NCI-H1436 (cell line): ENCODE measurements around the gene KLHL3.

Experiments
- DNase-seq: peaks from one replicate; lab custom pipeline; 2025; lab: John Stamatoyannopoulos, UW

The KLHL3 gene

GRCh38 chr5:137610598-137610997, 125.3 kb downstream of the KLHL3 start:
- no peak for DNase-seq

GRCh38 chr5:137609127-137609526, 126.8 kb downstream of the KLHL3 start:
- DNase-seq: no peak

- DNase-seq: no peak
Observed at GRCh38 chr5:137607771-137608170, 128.1 kb downstream of the KLHL3 start.

GRCh38 chr5:137606401-137606800, 129.5 kb downstream of the KLHL3 start:
- no peak for DNase-seq

GRCh38 chr5:137605411-137605810, 130.5 kb downstream of the KLHL3 start:
- peak; percentile 43 for DNase-seq

- peak; percentile 58 for DNase-seq
Observed at GRCh38 chr5:137604348-137605095, 131.4 kb downstream of the KLHL3 start.

GRCh38 chr5:137603891-137604290, 132.0 kb downstream of the KLHL3 start:
- no peak for DNase-seq

- DNase-seq: no peak
Observed at GRCh38 chr5:137603356-137603755, 132.5 kb downstream of the KLHL3 start.

GRCh38 chr5:137602721-137603273, 133.1 kb downstream of the KLHL3 start:
- no peak for DNase-seq

GRCh38 chr5:137600721-137601360, 135.0 kb downstream of the KLHL3 start:
- no peak for DNase-seq

GRCh38 chr5:137599457-137599856, 136.4 kb downstream of the KLHL3 start:
- DNase-seq: no peak

- DNase-seq: no peak
Observed at GRCh38 chr5:137598399-137598798, 137.5 kb downstream of the KLHL3 start.

- no peak for DNase-seq
Observed at GRCh38 chr5:137596941-137597340, 138.9 kb downstream of the KLHL3 start.

- DNase-seq: no peak
Observed at GRCh38 chr5:137595396-137596079, 140.4 kb downstream of the KLHL3 start.

- no peak for DNase-seq
Observed at GRCh38 chr5:137594717-137595116, 141.2 kb downstream of the KLHL3 start.

- DNase-seq: no peak
Observed at GRCh38 chr5:137592317-137592716, 143.6 kb downstream of the KLHL3 start.

GRCh38 chr5:137589185-137589584, 146.7 kb downstream of the KLHL3 start:
- no peak for DNase-seq

- no peak for DNase-seq
Observed at GRCh38 chr5:137587919-137588318, 148.0 kb downstream of the KLHL3 start.

GRCh38 chr5:137584262-137584661, 151.6 kb downstream of the KLHL3 start:
- DNase-seq: no peak

GRCh38 chr5:137583129-137583528, 152.8 kb downstream of the KLHL3 start:
- no peak for DNase-seq

- no peak for DNase-seq
Observed at GRCh38 chr5:137582218-137582617, 153.7 kb downstream of the KLHL3 start.

- DNase-seq: no peak
Observed at GRCh38 chr5:137581776-137582175, 154.1 kb downstream of the KLHL3 start.

GRCh38 chr5:137580030-137580429, 155.9 kb downstream of the KLHL3 start:
- no peak for DNase-seq
